NCI-H2107 treated with DMSO at 0.1 percent for 48 hours (cell line): ENCODE measurements around the gene OR13J1.
A peak's percentile ranks its signal among the peaks of the same experiment; 100 is the strongest.
"Not testable (repeated sequence)": the region's sequence is repeated elsewhere in the genome, so short reads cannot be mapped to it uniquely, and the experiment has no call there.

ENCODE experiments used
- DNase-seq: peaks from one replicate; lab custom pipeline; 2025; ENCODE audit not compliant: unreplicated experiment; lab: John Stamatoyannopoulos, UW

OR13J1 gene

DNA sequence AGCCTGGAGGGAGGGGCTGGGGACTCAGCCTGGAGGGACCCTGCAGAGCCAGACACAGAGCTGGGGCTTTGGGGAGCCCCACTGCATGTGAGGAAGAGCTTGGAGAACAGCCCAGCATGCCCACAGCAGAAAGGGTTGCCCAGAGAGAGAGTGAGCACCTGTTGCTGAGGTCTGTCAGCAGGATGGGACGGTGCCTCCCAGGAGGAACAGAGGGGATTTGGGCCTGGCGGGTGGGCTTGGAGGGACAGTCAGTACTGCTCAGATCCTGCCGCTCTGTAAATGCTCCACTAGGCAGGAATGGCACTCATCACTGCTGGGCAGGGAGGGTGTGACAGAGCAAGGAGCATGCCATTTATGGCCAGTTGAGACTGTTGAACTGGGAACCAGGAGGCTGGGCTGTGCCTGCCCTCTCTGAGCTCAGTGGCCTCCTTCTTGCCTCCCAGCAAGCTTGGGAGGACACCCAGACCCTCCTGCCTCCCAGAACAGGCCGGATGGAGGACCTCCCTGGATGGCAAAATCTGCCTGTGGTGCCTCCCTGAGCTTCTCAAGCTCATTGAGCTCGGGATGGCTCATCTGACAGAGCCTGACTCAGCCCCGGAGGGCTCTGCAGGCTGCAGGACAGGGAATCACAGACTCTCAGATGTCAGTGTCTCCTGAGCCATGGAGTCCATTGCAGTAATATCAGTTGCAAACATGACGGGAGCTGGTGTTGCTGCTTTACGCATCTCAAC lies 35.0 kb upstream of the OR13J1 start:
- DNase-seq: no peak

DNA sequence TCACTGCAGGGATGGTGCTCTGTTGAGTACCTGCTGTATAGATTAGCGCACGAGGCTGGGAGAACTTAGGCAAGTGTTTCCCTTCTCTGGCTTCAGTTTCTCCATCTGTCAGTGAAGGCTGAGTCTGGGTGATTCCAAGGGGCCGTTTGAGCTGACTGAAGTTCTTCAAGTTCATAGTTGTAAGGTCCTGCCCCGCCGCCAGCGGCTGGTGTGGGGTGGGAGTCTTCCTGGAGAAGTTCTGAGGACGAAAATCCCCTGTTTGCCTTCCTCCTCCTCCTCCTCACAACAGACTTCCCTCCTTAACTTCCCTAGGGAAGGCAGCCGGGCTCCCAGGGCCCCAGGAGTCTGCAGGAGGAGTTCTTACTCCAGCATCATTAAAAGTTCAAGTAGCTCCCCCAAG lies 34.1 kb upstream of the OR13J1 start:
- DNase-seq: no peak

DNA sequence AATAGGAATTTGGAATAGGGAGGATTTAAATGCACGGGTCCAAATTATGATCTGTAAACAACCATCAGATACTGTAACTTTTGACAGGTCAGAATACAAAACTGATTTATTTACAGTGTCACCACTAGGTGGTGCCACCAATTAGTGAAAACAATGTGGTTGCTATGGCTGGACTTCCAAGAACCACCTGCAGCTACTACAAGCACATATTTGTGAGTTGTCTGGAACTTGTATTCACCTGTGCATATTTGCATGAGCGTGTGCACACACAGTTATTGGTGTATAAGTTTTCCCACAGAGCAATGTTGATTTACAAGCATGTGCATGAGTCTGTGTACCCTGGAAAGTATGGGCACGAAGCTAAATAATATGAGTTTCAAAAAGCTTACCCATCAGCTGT lies 32.8 kb upstream of the OR13J1 start:
- peak; percentile 48 for DNase-seq

DNA sequence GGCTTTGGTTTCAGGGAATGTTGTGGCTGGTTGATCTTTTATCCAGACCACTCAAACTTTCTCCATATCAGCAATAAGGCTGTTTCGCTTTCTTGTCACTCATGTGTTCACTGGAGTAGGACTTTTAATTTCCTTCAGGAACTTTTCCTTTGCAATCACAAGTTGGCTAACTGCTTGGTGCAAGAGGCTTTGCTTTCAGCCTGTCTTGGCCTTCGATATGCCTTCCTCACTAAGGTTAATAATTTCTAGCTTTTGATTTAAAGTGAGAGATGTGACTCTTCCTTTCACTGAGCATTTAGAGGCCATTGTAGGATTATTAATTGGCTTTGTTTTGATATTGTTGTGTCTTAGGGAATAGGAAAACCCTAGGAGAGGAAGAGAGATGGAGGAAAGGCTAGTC lies 28.8 kb upstream of the OR13J1 start:
- DNase-seq: no peak

DNA sequence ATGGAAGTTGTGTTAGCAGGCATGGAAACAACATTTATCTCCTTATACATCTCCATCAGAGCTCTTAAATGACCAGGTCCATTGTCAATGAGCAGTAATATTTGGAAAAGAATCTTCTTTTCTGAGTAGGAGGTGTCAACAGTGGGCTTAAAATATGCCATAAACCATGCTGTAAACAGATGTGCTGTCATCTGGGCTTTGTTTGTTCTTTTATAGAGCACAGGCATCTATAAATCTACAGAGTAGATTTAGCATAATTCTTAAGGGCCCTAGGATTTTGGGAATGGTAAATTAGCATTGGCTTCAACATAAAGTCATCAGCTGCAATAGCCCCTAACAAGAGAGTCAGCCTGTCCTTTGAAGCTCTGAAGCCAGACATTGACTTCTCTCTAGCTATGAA lies 28.1 kb upstream of the OR13J1 start:
- DNase-seq: no peak

DNA sequence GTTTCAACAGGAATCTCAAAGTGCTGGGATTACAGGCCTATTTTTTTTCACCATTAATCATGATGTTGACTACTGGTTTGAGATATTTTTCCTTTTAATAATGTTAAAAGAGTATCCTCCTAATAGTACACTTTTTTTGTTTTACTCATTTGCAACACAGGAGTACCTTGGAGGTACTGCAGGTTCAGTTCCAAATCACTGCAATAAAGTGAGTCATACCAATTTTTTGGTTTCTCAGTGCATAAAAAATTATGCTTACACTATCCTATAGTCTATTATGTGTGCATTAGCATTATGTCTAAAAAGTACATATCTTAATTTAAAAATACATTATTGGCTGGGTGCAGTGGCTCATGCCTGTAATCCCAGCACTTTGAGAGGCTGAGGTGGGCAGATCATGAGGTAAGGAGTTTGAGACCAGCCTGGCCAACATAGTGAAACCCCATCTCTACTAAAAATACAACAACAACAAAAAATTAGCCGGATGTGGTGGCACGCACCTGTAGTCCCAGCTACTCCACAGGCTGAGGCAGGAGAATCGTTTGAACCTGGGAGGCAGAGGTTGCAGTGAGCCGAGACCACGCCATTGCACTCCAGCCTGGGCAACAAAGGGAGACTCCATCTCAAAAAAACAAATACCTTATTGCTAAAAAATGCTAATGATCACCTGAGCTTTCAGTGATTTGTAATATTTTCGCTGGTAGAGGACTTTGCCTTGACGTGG lies 27.3 kb upstream of the OR13J1 start:
- DNase-seq: not testable (repeated sequence)

DNA sequence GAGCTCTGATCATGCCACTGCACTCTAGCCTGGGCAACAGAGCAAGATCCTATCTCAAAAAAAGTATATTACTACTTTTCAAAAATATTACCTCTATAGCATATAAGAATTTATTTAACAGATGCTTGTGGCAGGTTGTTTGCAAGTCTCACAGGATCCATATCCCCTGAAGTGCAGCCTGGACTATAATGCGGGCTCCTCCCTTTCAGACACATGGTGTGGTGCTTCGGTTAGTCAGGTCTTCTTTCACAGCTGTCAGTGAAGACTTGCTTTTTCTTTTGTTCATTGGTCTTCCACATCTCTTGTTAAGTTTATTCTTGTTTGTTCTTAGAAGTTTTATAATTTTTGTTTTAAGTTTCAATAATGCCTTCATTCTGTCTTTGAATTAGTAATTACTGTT lies 26.4 kb upstream of the OR13J1 start:
- no peak for DNase-seq

DNA sequence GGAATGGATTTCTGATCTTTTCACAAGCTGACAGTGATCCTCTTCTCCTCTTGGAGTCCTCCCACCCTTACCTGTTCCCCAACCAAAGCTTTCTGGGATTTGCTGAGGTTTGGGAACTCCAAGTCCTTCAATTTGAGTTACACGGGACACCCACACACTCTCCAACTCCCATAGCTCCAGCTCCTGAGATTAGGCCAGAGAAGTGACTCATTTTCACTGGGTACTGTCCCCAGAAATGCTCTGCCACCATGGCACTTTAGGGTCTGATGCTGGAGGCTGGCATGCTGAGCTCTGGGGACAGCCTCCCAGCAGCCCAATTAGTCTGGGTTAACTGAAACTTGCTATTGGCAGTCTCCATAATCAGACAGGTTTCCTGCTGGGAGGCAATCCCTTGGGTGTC lies 21.9 kb upstream of the OR13J1 start:
- DNase-seq: no peak

DNA sequence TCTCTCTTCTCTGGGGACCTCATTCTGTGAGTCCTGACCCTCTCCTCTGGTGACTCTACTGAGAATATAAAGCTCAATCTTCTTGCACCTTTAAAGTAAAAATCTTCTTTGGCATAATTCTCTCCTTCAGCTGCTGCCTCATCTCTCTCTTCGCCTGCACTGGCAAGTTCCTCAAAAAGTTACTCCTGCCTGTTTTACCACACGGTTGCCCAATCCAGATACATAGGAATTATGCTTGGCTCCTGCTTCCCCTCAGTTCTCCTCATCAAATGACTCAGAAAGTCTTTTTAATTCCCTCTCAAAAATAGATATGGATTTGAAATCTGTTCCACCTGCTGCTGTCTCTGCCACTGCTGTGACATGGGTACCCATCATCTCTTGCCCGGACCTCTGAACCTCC lies 21.4 kb upstream of the OR13J1 start:
- DNase-seq: no peak

DNA sequence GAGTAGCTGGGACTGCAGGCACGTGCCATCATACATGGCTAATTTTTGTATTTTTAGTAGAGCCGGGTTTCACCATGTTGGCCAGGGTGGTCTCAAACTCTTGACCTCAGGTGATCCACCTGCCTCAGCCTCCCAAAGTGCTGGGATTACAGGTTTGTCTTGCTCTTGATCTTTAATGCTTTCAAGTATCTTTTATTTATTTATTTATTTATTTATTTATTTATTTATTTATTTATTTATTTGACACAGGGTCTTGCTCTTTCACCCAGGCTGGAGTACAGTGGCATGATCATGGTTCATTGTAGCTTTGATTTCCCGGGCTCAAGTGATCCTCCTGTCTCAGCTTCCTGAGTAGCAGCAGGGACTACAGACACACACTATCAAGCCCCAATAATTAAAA lies 14.7 kb upstream of the OR13J1 start:
- DNase-seq: not testable (repeated sequence)

DNA sequence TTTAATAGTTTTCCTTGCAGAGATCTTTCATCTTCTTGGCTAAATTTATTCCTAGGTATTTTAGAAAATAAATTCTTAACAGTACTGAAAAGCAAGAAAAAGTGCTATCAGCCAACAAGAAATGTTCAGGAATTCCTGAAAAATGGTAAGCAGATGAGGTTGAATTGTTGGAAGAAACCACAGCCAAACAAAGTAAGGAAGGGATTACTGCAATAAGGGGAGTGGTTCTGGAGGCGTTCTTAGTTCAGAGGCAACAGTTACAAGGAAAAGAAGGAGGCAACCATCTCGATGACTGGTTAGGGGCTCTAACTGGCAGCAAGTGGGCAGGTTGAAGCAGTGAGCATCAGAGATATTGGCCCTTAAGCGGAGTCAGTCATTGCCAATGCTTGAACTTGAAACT lies 12.8 kb upstream of the OR13J1 start:
- no peak for DNase-seq

DNA sequence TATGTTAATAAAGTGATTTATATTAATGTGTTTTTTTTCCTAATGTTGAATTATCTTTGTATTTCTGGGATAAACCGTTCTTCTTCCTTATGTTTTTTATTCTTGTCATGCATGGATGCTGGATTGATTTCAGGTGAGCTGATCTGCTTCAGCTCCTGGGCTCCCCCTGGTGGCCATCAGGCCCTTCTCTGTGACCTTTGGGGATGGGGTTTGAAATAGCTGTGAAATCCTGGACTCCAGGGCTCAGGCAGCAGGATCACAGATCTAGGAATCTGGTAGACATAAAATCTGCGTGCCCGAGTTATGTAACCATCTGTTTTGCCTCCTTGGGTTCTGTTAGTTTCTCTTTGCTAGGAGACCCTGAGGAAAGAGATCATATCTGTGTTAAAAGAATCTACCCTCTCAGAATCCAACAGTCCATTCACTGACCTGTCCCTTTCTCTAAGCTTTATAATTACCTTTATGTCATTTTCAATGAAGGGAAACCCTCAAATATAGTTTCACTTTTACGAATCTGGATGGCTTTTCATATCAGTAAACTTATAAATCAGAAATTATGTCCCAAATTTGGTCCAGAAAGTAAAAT lies 12.2 kb upstream of the OR13J1 start:
- DNase-seq: peak; percentile 62

DNA sequence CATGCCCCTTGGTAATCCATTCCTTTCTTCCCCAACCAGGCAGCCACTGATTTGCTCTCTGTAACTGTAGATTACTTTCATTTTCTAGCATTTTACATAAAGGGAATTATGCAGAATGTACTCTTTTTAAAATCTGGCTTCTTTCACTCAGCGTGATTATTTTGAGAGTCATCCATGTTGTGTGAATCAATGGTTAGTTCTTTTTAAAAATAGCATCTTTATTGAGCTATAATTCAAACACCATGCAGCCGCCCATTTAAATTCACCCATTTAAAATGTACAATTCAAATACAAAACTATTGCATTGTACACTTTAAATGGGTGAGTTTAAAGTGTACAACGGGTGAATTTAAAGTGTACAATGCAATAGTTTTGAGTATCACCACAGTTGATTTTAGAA lies 2.3 kb upstream of the OR13J1 start:
- no peak for DNase-seq

DNA sequence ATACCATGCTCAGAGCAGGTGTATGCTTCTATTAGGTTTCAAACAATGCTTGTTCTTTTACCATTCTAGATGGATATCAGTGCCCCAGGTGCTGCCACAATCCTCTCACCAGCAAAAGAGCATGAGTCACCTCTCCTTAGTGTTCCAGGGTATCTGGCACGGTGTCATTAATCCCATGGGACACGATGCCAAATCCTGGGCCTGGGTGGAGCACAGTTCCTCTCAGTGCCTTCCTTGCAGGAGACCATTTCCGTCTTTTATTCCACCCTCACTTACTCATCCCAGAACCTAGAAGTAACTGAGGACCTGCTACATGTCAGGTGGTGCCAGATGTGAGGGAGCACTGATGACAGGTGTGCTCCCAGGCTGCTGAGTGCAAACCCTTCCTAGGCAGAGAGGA lies 1.3 kb upstream of the OR13J1 start:
- peak; percentile 35 for DNase-seq

DNA sequence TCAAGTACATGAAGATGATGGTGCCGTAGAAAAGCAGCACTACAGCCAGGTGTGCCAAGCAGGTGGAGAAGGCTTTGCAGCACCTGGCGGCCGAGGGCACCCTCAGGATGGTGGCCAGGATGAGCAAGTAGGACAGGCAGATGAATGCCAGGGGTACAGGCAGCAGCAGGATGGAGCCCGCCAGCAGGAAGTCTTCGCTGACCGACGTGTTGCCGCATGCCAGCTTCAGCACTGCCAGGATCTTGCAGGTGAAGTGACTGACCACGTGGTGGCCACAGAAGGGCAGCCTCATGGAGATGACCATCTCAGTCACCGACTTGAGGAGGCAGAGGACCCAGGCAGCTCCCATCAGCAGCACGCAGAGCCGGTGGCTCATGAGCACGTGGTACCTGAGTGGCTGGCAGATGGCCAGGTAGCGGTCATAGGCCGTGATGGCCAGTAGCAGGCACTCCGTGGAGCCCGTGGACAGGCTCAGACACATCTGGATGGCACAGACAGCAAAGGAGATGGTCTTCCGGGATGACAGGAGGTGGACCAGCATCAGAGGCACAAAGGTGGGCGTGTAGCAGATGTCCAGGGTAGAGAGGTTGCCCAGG lies 482 bp downstream of the OR13J1 start:
- no peak for DNase-seq

DNA sequence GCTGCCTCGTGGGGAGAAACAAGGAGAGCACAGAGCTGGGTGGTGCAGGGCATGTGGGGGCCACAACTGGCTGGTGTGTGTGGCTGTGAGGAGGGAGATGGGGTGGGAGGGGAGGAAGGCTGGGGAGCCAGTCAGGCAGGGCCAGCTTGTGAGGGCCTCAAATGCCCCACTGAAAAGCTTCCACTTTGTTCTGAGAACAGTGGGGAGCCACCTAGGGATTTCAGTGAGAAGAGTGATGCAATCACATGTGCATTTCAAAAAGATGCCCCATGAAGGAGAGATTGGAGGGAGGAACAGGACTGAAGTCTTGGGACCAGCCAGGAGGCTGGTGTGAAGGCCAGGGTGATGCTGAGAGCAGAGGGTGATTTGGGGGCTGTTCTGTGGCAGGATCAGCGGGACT lies 1.3 kb downstream of the OR13J1 start:
- DNase-seq: no peak

DNA sequence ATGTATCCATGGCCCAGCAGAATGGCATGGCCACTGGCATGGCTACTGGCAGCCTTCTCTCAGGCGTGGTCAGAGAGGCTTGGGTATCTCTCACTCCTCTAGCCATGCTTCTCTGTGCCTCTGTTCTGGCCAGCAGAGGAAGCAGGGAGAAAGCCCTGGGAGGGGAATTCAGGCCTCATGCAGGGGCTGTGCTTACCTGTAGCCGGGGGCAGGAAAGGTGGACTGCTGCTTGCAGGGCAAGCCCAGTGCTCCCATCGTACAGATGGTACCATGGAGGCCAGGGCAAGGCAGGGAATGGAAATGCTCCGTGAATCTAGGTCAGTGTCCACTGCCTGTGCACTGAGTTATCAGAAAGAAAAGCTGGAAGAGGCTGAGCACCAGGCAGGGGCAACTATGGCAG lies 2.7 kb downstream of the OR13J1 start:
- DNase-seq: no peak

DNA sequence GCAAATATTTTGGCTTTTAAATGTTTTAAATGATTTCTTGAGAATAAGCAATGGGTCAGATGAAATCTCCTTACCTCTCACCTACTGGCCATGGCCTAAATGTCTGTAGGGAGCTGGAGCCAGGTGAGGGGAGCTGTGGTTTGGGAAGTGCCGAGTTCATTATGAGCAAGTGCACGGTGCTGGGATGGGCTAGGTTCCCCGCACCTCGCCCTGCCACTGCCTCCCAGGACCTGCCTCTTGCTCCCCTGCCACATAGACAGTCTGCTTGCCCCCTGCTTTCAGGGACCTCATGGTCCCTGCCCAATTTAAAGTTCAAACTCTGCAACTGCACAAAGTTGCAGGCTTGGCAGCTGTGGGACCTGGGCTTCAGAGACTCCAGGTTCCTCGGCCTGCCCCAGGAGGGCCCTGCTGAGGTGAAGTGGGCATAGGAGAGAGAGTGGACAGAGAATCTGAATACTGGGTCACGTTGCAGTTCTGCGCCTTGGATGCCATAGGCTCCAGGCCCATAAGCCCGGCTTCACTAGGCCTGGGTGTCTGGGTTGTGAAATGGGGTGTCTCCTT lies 5.4 kb downstream of the OR13J1 start:
- DNase-seq: no peak

DNA sequence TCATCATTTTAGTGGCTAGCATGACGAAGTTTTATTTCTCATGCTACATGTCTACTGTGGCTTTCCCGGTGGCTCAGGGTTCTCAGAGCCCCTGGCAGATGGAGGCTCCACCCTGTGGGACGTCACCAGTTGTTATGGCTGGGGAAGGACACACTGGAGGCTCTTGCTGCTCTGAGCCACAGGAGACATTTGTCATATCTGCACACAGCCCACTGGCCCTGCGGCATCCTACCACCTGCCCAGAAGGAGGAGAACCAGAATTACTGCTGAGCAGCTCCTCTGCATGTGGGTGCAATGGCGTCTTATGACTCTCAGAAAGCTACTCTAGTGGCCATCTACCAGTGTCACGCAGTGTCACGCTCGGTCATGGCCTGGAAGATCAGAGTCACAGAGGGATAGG lies 6.6 kb downstream of the OR13J1 start:
- DNase-seq: no peak

DNA sequence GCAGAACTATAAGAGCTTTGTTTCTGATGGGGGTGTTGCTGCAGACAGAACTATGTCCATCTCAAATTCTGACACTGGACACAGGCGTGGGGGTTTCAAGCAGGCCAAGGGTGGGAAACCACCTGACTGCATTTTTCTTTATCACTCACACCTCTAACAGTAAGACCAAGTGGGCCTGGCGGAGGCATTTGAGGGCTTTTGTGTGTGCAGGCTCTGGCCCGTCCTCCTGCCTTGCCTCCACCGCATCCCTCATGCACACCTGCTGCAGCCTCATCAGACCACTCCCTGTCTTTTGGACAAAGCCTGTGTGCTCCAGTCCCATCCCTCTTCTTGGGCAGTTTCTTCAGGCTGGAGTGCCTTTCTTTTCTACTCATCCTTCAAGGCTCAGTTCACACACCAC lies 7.9 kb downstream of the OR13J1 start:
- no peak for DNase-seq

DNA sequence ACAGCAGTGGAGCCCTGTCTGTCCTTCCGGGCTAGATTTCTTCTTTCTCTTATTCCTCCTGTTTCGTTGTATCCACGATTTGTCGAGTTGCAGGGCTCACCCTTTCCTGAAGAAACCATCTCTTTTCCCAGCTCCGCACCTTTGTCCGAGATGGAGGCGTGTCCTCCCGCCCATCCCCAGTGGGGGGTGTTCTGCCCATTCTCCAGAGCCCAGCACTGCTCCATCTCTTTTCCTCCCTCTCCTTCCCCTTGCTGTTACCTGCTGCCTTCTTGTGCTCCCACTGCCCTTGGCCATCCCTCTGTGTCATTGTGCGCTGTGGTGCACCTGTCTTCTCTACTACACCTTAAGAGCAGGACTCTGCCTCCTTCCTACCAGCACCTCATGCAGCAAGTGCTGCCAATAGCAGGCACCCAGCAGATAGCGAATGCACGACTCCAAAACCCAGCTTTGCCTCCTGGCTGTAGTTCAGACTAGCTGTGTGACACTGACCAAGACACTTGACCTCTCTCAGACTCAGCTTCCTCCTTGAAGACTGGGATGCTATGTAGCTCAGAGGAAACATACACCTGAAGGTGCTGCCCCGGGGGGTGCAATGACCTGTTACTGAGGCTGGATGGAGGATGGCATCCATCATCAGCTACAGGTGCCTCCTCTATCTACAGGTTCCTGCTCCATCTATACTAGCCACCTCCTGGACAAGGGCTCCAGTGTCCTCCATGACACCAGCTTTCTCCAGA lies 8.9 kb downstream of the OR13J1 start:
- DNase-seq: no peak
